Activated CD8-positive, alpha-beta memory T cell treated with anti-CD3 and anti-CD28 coated beads for 48 hours (primary cell): ENCODE measurements around the gene TREM1.
"Not testable (repeated sequence)": the region's sequence is repeated elsewhere in the genome, so short reads cannot be mapped to it uniquely, and the experiment has no call there.

Source experiments
- DNase-seq, 3 experiments: peaks; one replicate each; pipeline ENCODE4 v3.0.0-alpha.2; 2020; ENCODE audit warnings: low read depth in 2 of 3, low spot score in 2 of 3

TREM1 gene

DNA sequence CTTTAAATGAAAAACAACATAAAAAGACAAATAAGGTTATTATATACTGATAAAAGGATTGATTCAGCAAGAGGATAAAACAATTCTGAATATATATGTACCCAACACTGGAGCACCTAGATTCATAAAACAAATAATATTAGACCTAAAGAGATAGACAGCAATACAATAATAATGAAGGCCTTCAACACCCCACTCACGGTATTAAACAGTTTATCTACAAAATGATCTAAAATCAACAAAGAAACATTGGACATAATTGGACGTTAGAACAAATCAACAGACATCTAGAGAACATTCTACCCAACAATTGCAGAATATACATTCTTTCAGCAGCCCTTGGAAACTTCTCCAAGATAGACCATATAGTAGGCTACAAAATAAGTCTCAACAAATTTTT, 24.1 kb downstream of the TREM1 start:
- no peak for DNase-seq

GRCh38 chr6:41258196-41258493, 28.3 kb downstream of the TREM1 start:
- DNase-seq = no peak

GRCh38 chr6:41257369-41258195, 28.9 kb downstream of the TREM1 start:
- DNase-seq = no peak

DNA sequence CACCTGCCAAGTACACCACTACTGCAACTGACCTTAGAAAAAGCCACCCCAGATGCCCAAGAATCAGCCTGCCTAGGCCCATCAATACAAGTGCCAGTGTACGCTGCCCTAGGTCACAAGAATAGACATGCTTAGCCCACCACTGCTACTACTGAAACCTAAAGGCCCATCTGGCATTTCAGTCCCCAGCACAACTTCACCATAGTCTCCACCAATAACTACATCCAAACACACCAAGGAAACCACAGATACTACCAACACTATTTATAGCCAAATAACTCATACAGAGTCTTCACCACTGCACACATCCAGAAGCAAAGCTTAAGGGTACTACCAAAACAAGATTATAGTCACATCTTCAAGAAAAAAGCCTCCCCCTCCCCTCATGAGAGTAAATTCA, 30.1 kb downstream of the TREM1 start:
- no peak for DNase-seq

DNA sequence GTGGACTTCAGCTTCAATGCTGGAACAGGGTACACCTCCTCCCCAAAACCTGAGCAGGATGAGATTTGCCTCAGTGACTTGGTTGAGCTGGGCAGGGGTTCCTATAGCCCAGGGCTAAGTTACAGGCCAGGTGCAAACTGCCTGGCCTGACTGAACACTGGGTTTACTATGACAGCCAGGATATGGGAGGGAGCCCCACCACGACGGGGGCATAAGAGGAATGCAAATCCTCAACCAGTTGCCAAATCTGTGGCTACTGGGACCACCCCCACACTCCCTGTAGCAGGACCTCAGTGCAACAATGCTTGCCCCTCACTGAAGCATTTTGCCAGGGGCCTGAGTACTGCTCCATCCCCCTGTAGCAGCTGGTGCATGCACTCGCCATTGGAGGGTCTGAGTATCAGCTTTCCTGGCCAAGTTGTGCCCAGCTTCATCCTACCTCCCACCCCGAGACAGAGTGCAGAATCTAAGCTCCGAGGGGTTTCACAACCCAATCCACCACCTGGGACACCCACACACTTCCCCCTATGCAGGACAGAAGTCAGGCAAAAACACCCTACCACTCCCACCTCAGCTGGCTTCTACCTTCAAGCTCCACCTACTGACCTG, 30.7 kb downstream of the TREM1 start:
- DNase-seq = no peak

GRCh38 chr6:41255110-41255509, 31.4 kb downstream of the TREM1 start:
- no peak for DNase-seq

- DNase-seq = no peak
Observed at GRCh38 chr6:41252401-41253169, 33.9 kb downstream of the TREM1 start.

- no peak for DNase-seq
Observed at GRCh38 chr6:41247882-41248705, 38.4 kb downstream of the TREM1 start.

- no peak for DNase-seq
Observed at GRCh38 chr6:41247288-41247865, 39.1 kb downstream of the TREM1 start.

GRCh38 chr6:41246529-41246928, 40.0 kb downstream of the TREM1 start:
- DNase-seq = not testable (repeated sequence)

GRCh38 chr6:41239467-41240159, 46.9 kb downstream of the TREM1 start:
- no peak for DNase-seq

DNA sequence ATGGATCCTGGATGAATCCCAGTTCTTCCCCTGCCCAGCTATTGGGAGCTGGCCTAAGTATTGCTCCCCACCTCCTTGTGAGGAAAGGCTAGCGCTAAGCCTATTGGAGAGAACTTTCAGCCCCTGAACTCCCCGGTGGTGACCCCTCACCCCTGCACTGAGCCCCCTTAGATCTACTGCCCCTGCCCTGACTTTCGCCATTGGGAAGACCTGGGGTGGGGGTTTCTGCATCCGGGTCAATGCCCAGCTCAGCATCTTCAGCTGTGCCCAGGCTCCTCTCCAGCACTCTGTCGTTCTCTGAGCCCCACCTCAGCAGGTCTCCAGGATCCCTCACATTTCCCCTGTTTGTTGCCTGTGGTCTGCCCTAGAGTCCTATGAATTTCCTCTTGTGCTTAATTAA, 49.4 kb downstream of the TREM1 start:
- DNase-seq = no peak

- DNase-seq = no peak
Observed at GRCh38 chr6:41236276-41236675, 50.2 kb downstream of the TREM1 start.

DNA sequence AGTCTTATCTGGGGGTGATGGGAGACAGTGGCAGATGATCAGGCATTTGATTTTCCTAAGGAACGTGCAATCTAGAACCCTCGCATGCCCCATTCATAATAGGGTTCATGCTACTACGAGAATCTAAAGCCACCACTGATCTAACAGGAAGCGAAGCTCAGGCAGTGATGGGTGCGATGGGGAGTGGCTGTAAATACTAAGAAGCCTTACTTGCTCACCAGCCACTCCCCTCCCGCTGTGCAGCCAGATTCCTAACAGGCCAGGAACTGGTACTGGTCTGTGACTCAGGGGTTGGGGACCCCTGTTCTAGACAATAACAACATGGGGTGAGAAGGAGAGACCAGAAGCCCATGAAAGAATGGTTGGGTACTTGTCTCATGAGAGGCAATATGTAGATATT, 53.8 kb downstream of the TREM1 start:
- no peak for DNase-seq

DNA sequence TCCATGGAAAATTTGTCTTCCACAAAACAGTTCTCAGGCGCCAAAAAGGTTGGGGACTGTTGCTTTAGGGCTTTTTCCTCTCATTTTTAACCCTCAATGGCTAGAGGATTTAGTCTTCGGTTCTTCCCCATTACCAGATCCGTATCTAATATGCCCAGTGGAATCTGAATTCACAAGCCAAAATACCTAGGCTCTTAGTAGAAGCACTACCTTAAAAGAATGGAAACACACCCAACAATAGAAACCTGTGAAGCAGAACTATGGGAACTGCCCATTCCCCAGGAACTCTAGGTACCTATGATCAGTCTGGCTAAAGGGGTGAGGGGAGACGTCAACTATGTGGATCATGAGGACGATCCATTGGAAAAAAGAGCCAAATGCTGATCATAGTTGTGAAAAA, 55.2 kb downstream of the TREM1 start:
- no peak for DNase-seq

DNA sequence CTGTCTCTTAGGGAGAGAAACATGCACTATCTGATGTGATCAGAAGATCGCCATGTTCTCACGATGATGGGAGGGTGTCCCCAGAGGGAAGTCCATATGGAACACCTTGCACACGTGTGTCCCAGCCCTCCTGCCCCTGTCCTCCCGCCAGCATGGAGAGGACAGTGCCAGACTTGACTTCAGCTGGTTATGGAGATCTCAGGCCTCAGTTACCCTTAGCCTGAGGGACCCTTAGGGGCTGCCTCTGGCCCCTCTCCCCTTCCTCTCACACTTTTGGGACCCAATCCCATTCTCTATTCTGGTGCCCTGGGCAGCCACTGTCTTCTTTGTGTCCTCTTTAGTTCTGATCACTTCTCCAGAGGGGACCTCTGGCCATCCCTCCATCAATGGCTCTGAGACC, 56.8 kb downstream of the TREM1 start:
- no peak for DNase-seq

- DNase-seq = no peak
Observed at GRCh38 chr6:41228616-41229015, 57.9 kb downstream of the TREM1 start.

GRCh38 chr6:41228096-41228495, 58.4 kb downstream of the TREM1 start, which contains the start of gene TREML4:
TSS of gene TREML4 (plus strand) at chr6:41228349. CDS start at chr6:41228428, 79 bp downstream.
- no peak for DNase-seq

DNA sequence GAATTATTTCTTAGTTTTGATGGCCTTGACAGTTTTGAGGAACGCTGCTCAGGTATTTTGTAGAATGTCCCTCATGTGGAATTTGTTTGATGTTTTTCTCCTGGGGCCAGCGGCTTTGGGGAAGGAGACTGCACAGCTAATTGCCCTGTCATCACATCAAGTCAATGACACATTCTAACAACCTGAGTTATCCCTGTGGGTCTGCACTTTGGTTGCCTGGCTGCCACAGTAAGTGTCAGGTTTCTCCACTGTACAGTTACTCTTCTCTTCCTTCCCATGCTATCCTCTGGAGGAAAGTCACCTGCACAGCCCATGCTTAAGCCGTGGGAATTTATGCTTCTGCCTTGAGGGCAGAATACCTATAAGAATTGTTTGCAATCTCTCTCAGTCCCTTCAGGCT, 59.7 kb downstream of the TREM1 start:
- no peak for DNase-seq

DNA sequence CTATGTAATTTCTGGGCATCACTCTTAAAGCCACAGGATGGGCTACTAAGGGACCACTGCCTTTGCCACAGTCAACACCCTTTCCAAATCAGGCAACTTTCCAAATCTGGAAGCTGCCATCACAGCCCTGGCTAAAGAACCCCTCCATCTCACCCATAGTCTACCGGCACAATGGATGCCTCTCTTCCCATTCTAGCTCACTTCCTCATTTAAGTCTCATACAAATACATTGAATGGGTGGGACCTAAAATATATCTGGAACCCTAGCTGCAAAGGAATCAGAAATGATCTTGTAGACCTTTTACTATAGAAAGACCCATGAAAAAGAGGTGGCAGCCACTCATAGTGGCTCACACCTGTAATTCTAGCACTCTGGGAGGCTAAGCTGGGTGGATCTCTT, 61.7 kb downstream of the TREM1 start:
- DNase-seq = no peak
